Panc1 (cell line): ENCODE data around the gene MEGF6.

Source experiments
- CTCF ChIP-seq: fragments of 450-650 bp; IDR thresholded peaks from 2 replicates; pipeline ENCODE4 v1.5.1; 2017; ENCODE audit warnings: mild to moderate bottlenecking
- POLR2AphosphoS5 ChIP-seq: IDR thresholded peaks from 2 replicates; pipeline ENCODE4 v1.6.1; 2012; ENCODE audit warnings: mild to moderate bottlenecking, low read depth, low read length, moderate library complexity
- REST ChIP-seq, 2 experiments: IDR thresholded peaks; 2 replicates each; pipeline ENCODE4 v1.6.1; 2011 to 2012; ENCODE audit warnings: low read depth in 2 of 2, control low read depth in 1 of 2, low read length in 1 of 2, mild to moderate bottlenecking in 1 of 2, moderate library complexity in 1 of 2; ENCODE audit not compliant: insufficient read depth in 1 of 2
- SIN3A ChIP-seq: IDR thresholded peaks from 2 replicates; pipeline ENCODE4 v1.6.1; 2012; ENCODE audit warnings: low read depth, mild to moderate bottlenecking, low read length, moderate library complexity, borderline replicate concordance; ENCODE audit not compliant: insufficient read depth
- TCF7L2 ChIP-seq: IDR thresholded peaks from 2 replicates; pipeline ENCODE4 v1.6.1; 2011; ENCODE audit warnings: mild to moderate bottlenecking, low read depth, low read length, inconsistent platforms

GRCh38 chr1:3566003-3566885 is 45.1 kb downstream of the MEGF6 start:
- TF ChIP-seq REST (IDR thresholded peaks at IDR 0.05; ENCODE audit: insufficient read depth in 1 of 2, low read depth in 2 of 2, low read length in 1 of 2) = no peak
- no peak for TF ChIP-seq POLR2AphosphoS5
- no peak for TF ChIP-seq TCF7L2
- no peak for TF ChIP-seq CTCF
- TF ChIP-seq SIN3A = no peak
